H9 (cell line): ENCODE data around the gene ZDHHC24. TPM values are rescaled to one million over a fixed set of nuclear protein-coding genes. Genes with fewer than 3 reads are reported as not detected.

Experiments used
- DNase-seq: peaks from one replicate; pipeline ENCODE4 v3.0.0-alpha.2; 2017
- H2AFZ ChIP-seq: one replicate; pipeline ENCODE4 v1.6.1; 2013; ENCODE audit warnings: mild to moderate bottlenecking, low read length, control low read depth, moderate library complexity
- H2AK5ac ChIP-seq: 2 replicates; pipeline ENCODE4 v1.6.1; 2013; ENCODE audit warnings: low read length, control low read depth, mixed read lengths; ENCODE audit not compliant: insufficient read length
- H2BK120ac ChIP-seq: one replicate; pipeline ENCODE4 v1.6.1; 2013; ENCODE audit warnings: low read depth, mild to moderate bottlenecking, low read length, control low read depth, inconsistent platforms; ENCODE audit not compliant: poor library complexity, severe bottlenecking
- H2BK12ac ChIP-seq: 2 replicates; pipeline ENCODE4 v1.6.1; 2013; ENCODE audit warnings: low read length, control low read depth, mixed read lengths, low read depth; ENCODE audit not compliant: insufficient read length
- H2BK15ac ChIP-seq: 2 replicates; pipeline ENCODE4 v1.6.1; 2013; ENCODE audit warnings: low read depth, low read length, control low read depth
- H2BK20ac ChIP-seq: one replicate; pipeline ENCODE4 v1.6.1; 2013; ENCODE audit warnings: low read depth, mild to moderate bottlenecking, low read length, control low read depth, inconsistent platforms; ENCODE audit not compliant: poor library complexity, severe bottlenecking
- H2BK5ac ChIP-seq: 2 replicates; pipeline ENCODE4 v1.6.1; 2013; ENCODE audit warnings: low read length, control low read depth, mixed read lengths; ENCODE audit not compliant: insufficient read length
- H3K14ac ChIP-seq: 2 replicates; pipeline ENCODE4 v1.6.1; 2013; ENCODE audit warnings: low read length, control low read depth; ENCODE audit not compliant: insufficient read depth
- H3K18ac ChIP-seq: 2 replicates; pipeline ENCODE4 v1.6.1; 2013; ENCODE audit warnings: low read depth, mild to moderate bottlenecking, mixed read lengths, low read length, control low read depth; ENCODE audit not compliant: insufficient read length
- H3K23ac ChIP-seq: 2 replicates; pipeline ENCODE4 v1.6.1; 2013; ENCODE audit warnings: low read length, control low read depth, mixed read lengths, low read depth; ENCODE audit not compliant: insufficient read length
- H3K23me2 ChIP-seq: 2 replicates; pipeline ENCODE4 v1.6.1; 2013; ENCODE audit warnings: low read depth, mild to moderate bottlenecking, mixed read lengths, low read length, control low read depth; ENCODE audit not compliant: insufficient read length, poor library complexity, severe bottlenecking
- H3K27ac ChIP-seq: 2 replicates; pipeline ENCODE4 v1.5.1; 2013; ENCODE audit warnings: low read length, control low read depth, mixed read lengths, low read depth; ENCODE audit not compliant: insufficient read length
- H3K27me3 ChIP-seq: 2 replicates; pipeline ENCODE4 v1.6.1; 2013; ENCODE audit warnings: low read length, control low read depth, inconsistent platforms; ENCODE audit not compliant: insufficient read depth
- H3K4ac ChIP-seq: 2 replicates; pipeline ENCODE4 v1.6.1; 2013; ENCODE audit warnings: low read depth, mild to moderate bottlenecking, control low read depth, inconsistent platforms, low read length, moderate library complexity
- H3K4me1 ChIP-seq: 2 replicates; pipeline ENCODE4 v1.6.1; 2013; ENCODE audit warnings: low read length, control low read depth, inconsistent platforms; ENCODE audit not compliant: insufficient read depth
- H3K4me2 ChIP-seq: 2 replicates; pipeline ENCODE4 v1.6.1; 2013; ENCODE audit warnings: low read length, control low read depth, mixed read lengths; ENCODE audit not compliant: insufficient read length, insufficient read depth
- H3K56ac ChIP-seq: 2 replicates; pipeline ENCODE4 v1.6.1; 2013; ENCODE audit warnings: low read depth, mild to moderate bottlenecking, mixed read lengths, low read length, control low read depth; ENCODE audit not compliant: insufficient read length
- H3K79me1 ChIP-seq: 2 replicates; pipeline ENCODE4 v1.6.1; 2013; ENCODE audit warnings: low read depth, mild to moderate bottlenecking, moderate library complexity, low read length, control low read depth, inconsistent platforms; ENCODE audit not compliant: insufficient read depth, poor library complexity, severe bottlenecking
- H3K79me2 ChIP-seq: 2 replicates; pipeline ENCODE4 v1.6.1; 2013; ENCODE audit warnings: low read length, control low read depth, inconsistent platforms; ENCODE audit not compliant: insufficient read depth
- H3K9ac ChIP-seq: 2 replicates; pipeline ENCODE4 v1.6.1; 2013; ENCODE audit warnings: low read length, control low read depth, mixed read lengths; ENCODE audit not compliant: insufficient read length; ENCODE audit errors: extremely low read depth
- H3K9me3 ChIP-seq: one replicate; pipeline ENCODE4 v1.6.1; 2013; ENCODE audit warnings: low read depth, low read length, inconsistent platforms; ENCODE audit not compliant: control insufficient read depth
- H3T11ph ChIP-seq: one replicate; pipeline ENCODE4 v1.6.1; 2013; ENCODE audit warnings: mild to moderate bottlenecking, low read length, control low read depth, inconsistent platforms
- H4K20me1 ChIP-seq: one replicate; pipeline ENCODE4 v1.6.1; 2013; ENCODE audit not compliant: control insufficient read depth, insufficient read length, insufficient read depth
- H4K5ac ChIP-seq: 2 replicates; pipeline ENCODE4 v1.6.1; 2013; ENCODE audit warnings: low read depth, mild to moderate bottlenecking, mixed read lengths, low read length, control low read depth; ENCODE audit not compliant: insufficient read length
- H4K8ac ChIP-seq: replicated peaks from 2 replicates; pipeline ENCODE4 v1.6.1; 2013; ENCODE audit warnings: low read length, control low read depth, mixed read lengths, low read depth; ENCODE audit not compliant: insufficient read length
- H4K91ac ChIP-seq: 2 replicates; pipeline ENCODE4 v1.6.1; 2013; ENCODE audit warnings: low read depth, mild to moderate bottlenecking, moderate library complexity, mixed read lengths, low read length, control low read depth; ENCODE audit not compliant: insufficient read length
- H3K27ac Mint-ChIP-seq, 3 experiments: 2 replicates in 2 of 3; 3 replicates in 1 of 3; pipeline ENCODE4 v1.8.0; 2020 to 2021; ENCODE audit warnings: mixed read lengths in 3 of 3, mild to moderate bottlenecking in 1 of 3, moderate library complexity in 1 of 3
- H3K27me3 Mint-ChIP-seq: 2 replicates; pipeline ENCODE4 v1.8.0; 2021; ENCODE audit warnings: low read depth, mild to moderate bottlenecking, moderate library complexity, mixed read lengths
- H3K36me3 Mint-ChIP-seq, 3 experiments: 2 replicates in 2 of 3; 3 replicates in 1 of 3; pipeline ENCODE4 v1.8.0; 2020 to 2021; ENCODE audit warnings: low read depth in 3 of 3, mixed read lengths in 3 of 3; ENCODE audit not compliant: insufficient read depth in 1 of 3
- H3K4me1 Mint-ChIP-seq, 2 experiments: 2 replicates each; pipeline ENCODE4 v1.8.0; 2020; ENCODE audit warnings: mixed read lengths in 2 of 2
- H3K4me3 Mint-ChIP-seq, 2 experiments: 2 replicates in 1 of 2; 3 replicates in 1 of 2; pipeline ENCODE4 v1.8.0; 2020 to 2021; ENCODE audit warnings: mild to moderate bottlenecking in 2 of 2, mixed read lengths in 2 of 2, moderate library complexity in 1 of 2
- H3K9me3 Mint-ChIP-seq, 2 experiments: 2 replicates in 1 of 2; 3 replicates in 1 of 2; pipeline ENCODE4 v1.8.0; 2020; ENCODE audit warnings: mild to moderate bottlenecking in 2 of 2, mixed read lengths in 2 of 2, moderate library complexity in 1 of 2
- CTCF ChIP-seq: fragments of 200-600 bp; sonication (generic); conservative IDR thresholded peaks from 3 replicates; pipeline ENCODE4 v1.8.0; 2021; ENCODE audit warnings: antibody characterized with exemption, mild to moderate bottlenecking
- WGBS: extraction: QIAGEN DNeasy Blood & Tissue Kit; methylation state at CpG from one replicate; pipeline ENCODE4 v1.1.7; 2013; ENCODE audit warnings: missing lambda C conversion rate, low lambda C conversion rate, mixed read lengths; ENCODE audit not compliant: insufficient read length; ENCODE audit errors: extremely low coverage; 5-methylcytosine and 5-hydroxymethylcytosine counted together
- total RNA-seq: library from RNA; stranded (reverse); gene quantifications from 2 replicates; pipeline ENCODE4 v1.2.1, GENCODE V29; 2021

Gene ZDHHC24
- total RNA-seq, 1 experiment from 2014 or later, result 8.9 TPM

- Histone ChIP-seq H3K27ac (no peak overlapping the region), H3K27me3 (no peaks in the 10 kb centered on the region), H2AFZ (no peak overlapping the region), H3K56ac (no peak overlapping the region), H4K91ac (no peak overlapping the region), H3K14ac (no peak overlapping the region), H3K4me1 (no peaks in the 10 kb centered on the region), H3K18ac (no peak overlapping the region), H2BK5ac (no peak overlapping the region), H4K5ac (no peak overlapping the region), H3K23ac (no peak overlapping the region), H2AK5ac (no peak overlapping the region), H4K20me1 (no peaks in the 10 kb centered on the region), H3K23me2 (no peaks in the 10 kb centered on the region), H3K9ac (no peak overlapping the region), H3K79me2 (no peaks in the 10 kb centered on the region), H3K4me2 (no peak overlapping the region), H3K9me3 (no peaks in the 10 kb centered on the region), H2BK12ac (no peak overlapping the region), H3T11ph (no peak overlapping the region), H3K79me1 (no peaks in the 10 kb centered on the region), H2BK15ac (no peak overlapping the region), H2BK20ac (no peak overlapping the region), H4K8ac (no peak overlapping the region), H3K4ac (no peak overlapping the region), H2BK120ac (no peak overlapping the region)
- Mint-ChIP-seq H3K4me1 (peaks cover 0 to 4% of the 10 kb centered on the region in 2 experiments; a peak in 2 of 4 replicates), H3K27ac (no peak overlapping the region; a peak in 1 of 7 replicates), H3K36me3 (peaks cover 15 to 49% (median 33%) of the 10 kb centered on the region in 3 experiments; a peak in 6 of 7 replicates), H3K9me3 (no peaks in the 10 kb centered on the region), H3K27me3 (no peaks in the 10 kb centered on the region), H3K4me3 (no peak overlapping the region)
- WGBS, result no CpG with 5 or more reads among the region's 5 CpGs
- no peak for DNase-seq
- no peak for TF ChIP-seq CTCF
These were observed 47.3 kb downstream of the ZDHHC24 start for GRCh38 chr11:66498506-66498905.
